H1 (cell line): ENCODE measurements around the gene HSCB. TPM values are rescaled to one million over a fixed set of nuclear protein-coding genes. Genes with fewer than 3 reads are reported as not detected.

Experiments
- CTCF ChIA-PET: fragments of 300-600 bp; sonication (Branson Sonifier 250); formaldehyde crosslinking; loops from one replicate; lab custom pipeline; 2021; ENCODE audit not compliant: partially characterized antibody; lab: Charles Lee
- POLR2A ChIA-PET: fragments of 300-600 bp; sonication (Branson Sonifier 250); formaldehyde crosslinking; loops from one replicate; lab custom pipeline; 2021; ENCODE audit warnings: inconsistent platforms; ENCODE audit not compliant: partially characterized antibody; lab: Charles Lee
- DNase-seq, 2 experiments: peaks; one replicate each; pipeline versions ENCODE4 v3.0.0 to v3.0.0-alpha.2; 2010 to 2022; ENCODE audit warnings: low spot score in 2 of 2, low read depth in 1 of 2, mixed read lengths in 1 of 2
- FAIRE-seq: peaks from 2 replicates; lab custom pipeline; 2011; peaks lifted over from hg19 to GRCh38; lab: Jason Lieb, UNC
- H2AFZ ChIP-seq: 2 replicates; pipeline ENCODE4 v1.8.1; 2012; ENCODE audit warnings: low read length, inconsistent platforms
- H2AK5ac ChIP-seq: 2 replicates; pipeline ENCODE4 v1.6.1; 2013; ENCODE audit warnings: low read depth, low read length
- H2BK120ac ChIP-seq: replicated peaks from 2 replicates; pipeline ENCODE3; 2013; ENCODE audit warnings: low read depth, low read length, inconsistent platforms
- H2BK12ac ChIP-seq: 2 replicates; pipeline ENCODE4 v1.6.1; 2013; ENCODE audit warnings: low read depth, low read length
- H2BK15ac ChIP-seq: 2 replicates; pipeline ENCODE4 v1.6.1; 2013; ENCODE audit warnings: low read length
- H2BK20ac ChIP-seq: 2 replicates; pipeline ENCODE4 v1.6.1; 2013; ENCODE audit warnings: low read length
- H2BK5ac ChIP-seq: 2 replicates; pipeline ENCODE4 v1.6.1; 2013; ENCODE audit warnings: low read depth, low read length
- H3K14ac ChIP-seq: 2 replicates; pipeline ENCODE4 v1.6.1; 2013; ENCODE audit warnings: inconsistent platforms; ENCODE audit not compliant: insufficient read length
- H3K18ac ChIP-seq: 2 replicates; pipeline ENCODE4 v1.6.1; 2013; ENCODE audit warnings: low read length; ENCODE audit errors: extremely low read depth
- H3K23ac ChIP-seq: 2 replicates; pipeline ENCODE4 v1.6.1; 2013; ENCODE audit warnings: inconsistent platforms; ENCODE audit not compliant: insufficient read length
- H3K23me2 ChIP-seq: 2 replicates; pipeline ENCODE4 v1.6.1; 2013; ENCODE audit warnings: low read depth, low read length
- H3K27ac ChIP-seq: 2 replicates; pipeline ENCODE4 v1.6.1; 2011; ENCODE audit warnings: low read depth, low read length, inconsistent platforms
- H3K27me3 ChIP-seq, 4 experiments: replicated peaks in 1 of 4; 1 replicate in 1 of 4; 2 replicates in 3 of 4; pipeline versions ENCODE4 v1.6.1 to v1.8.1; 2011 to 2013; ENCODE audit warnings: low read length in 3 of 4, mild to moderate bottlenecking in 3 of 4, inconsistent platforms in 2 of 4, mixed read lengths in 2 of 4, moderate library complexity in 1 of 4; ENCODE audit not compliant: control insufficient read depth in 3 of 4, insufficient read depth in 3 of 4; ENCODE audit errors: extremely low read depth in 1 of 4
- H3K36me3 ChIP-seq, 4 experiments: 2 replicates each; pipeline versions ENCODE4 v1.6.1 to v1.8.1; 2011 to 2013; ENCODE audit warnings: mild to moderate bottlenecking in 4 of 4, low read length in 3 of 4, moderate library complexity in 2 of 4, control low read depth in 1 of 4, inconsistent platforms in 1 of 4; ENCODE audit not compliant: insufficient read depth in 4 of 4, control insufficient read depth in 2 of 4
- H3K4ac ChIP-seq: replicated peaks from 2 replicates; pipeline ENCODE3; 2013; ENCODE audit warnings: low read length, low read depth, mixed read lengths, inconsistent platforms; ENCODE audit not compliant: insufficient read length
- H3K4me1 ChIP-seq, 4 experiments: replicated peaks in 1 of 4; 1 replicate in 1 of 4; 2 replicates in 3 of 4; pipeline versions ENCODE4 v1.6.1 to v1.8.1; 2011 to 2013; ENCODE audit warnings: low read length in 3 of 4, inconsistent platforms in 2 of 4, mixed read lengths in 1 of 4; ENCODE audit not compliant: insufficient read depth in 4 of 4, control insufficient read depth in 3 of 4
- H3K4me2 ChIP-seq, 2 experiments: 2 replicates each; pipeline versions ENCODE4 v1.6.1 to v1.8.1; 2011 to 2013; ENCODE audit warnings: low read depth in 2 of 2, low read length in 2 of 2, control low read depth in 1 of 2, inconsistent platforms in 1 of 2, mild to moderate bottlenecking in 1 of 2; ENCODE audit not compliant: insufficient read depth in 1 of 2
- H3K4me3 ChIP-seq, 4 experiments: fragments of 200-600, 300-600 bp in 1 of 4; sonication (generic), shearing (Covaris generic), sonication (Bioruptor Twin) in 1 of 4; 2 replicates each; pipeline versions ENCODE4 v1.5.1 to v1.8.1; 2011 to 2016; ENCODE audit warnings: low read length in 4 of 4, low read depth in 3 of 4, control low read depth in 2 of 4, inconsistent platforms in 2 of 4, mild to moderate bottlenecking in 2 of 4, mixed read lengths in 1 of 4, moderate library complexity in 1 of 4; ENCODE audit not compliant: insufficient read depth in 2 of 4; ENCODE audit errors: extremely low read depth in 1 of 4
- H3K56ac ChIP-seq: replicated peaks from 2 replicates; pipeline ENCODE3; 2013; ENCODE audit warnings: low read depth, mild to moderate bottlenecking, mixed read lengths, low read length, inconsistent platforms; ENCODE audit not compliant: insufficient read length
- H3K79me1 ChIP-seq: 2 replicates; pipeline ENCODE4 v1.6.1; 2013; ENCODE audit warnings: low read depth, low read length, control low read depth
- H3K79me2 ChIP-seq, 2 experiments: 2 replicates each; pipeline versions ENCODE4 v1.6.1 to v1.8.1; 2012 to 2013; ENCODE audit warnings: low read length in 2 of 2, mild to moderate bottlenecking in 2 of 2, inconsistent platforms in 1 of 2; ENCODE audit not compliant: insufficient read depth in 2 of 2, control insufficient read depth in 1 of 2
- H3K9ac ChIP-seq, 4 experiments: replicated peaks in 1 of 4; 1 replicate in 1 of 4; 2 replicates in 3 of 4; pipeline versions ENCODE4 v1.6.1 to v1.8.1; 2011 to 2013; ENCODE audit warnings: low read depth in 3 of 4, low read length in 3 of 4, control low read depth in 2 of 4, mild to moderate bottlenecking in 2 of 4, moderate library complexity in 2 of 4, inconsistent platforms in 1 of 4; ENCODE audit errors: extremely low read depth in 1 of 4
- H3K9me3 ChIP-seq, 2 experiments: 2 replicates each; pipeline versions ENCODE4 v1.6.1 to v1.8.1; 2012 to 2013; ENCODE audit warnings: mild to moderate bottlenecking in 2 of 2, moderate library complexity in 2 of 2, control low read depth in 1 of 2, inconsistent platforms in 1 of 2, low read depth in 1 of 2, low read length in 1 of 2, mixed read lengths in 1 of 2; ENCODE audit not compliant: insufficient read depth in 2 of 2
- H4K20me1 ChIP-seq, 2 experiments: replicated peaks in 1 of 2; 2 replicates each; pipeline versions ENCODE3 to v1.8.1; 2011 to 2013; ENCODE audit warnings: inconsistent platforms in 2 of 2, low read length in 2 of 2, mild to moderate bottlenecking in 1 of 2; ENCODE audit not compliant: insufficient read depth in 2 of 2, control insufficient read depth in 1 of 2
- H4K5ac ChIP-seq: 2 replicates; pipeline ENCODE4 v1.6.1; 2013; ENCODE audit warnings: low read length, low read depth, mixed read lengths, inconsistent platforms; ENCODE audit not compliant: insufficient read length
- H4K8ac ChIP-seq: 2 replicates; pipeline ENCODE4 v1.8.0; 2013; ENCODE audit warnings: mild to moderate bottlenecking, moderate library complexity, low read length, inconsistent platforms; ENCODE audit not compliant: insufficient read depth; ENCODE audit errors: extremely low read depth
- H4K91ac ChIP-seq: replicated peaks from 2 replicates; pipeline ENCODE3; 2013; ENCODE audit warnings: low read length, mixed read lengths, inconsistent platforms; ENCODE audit not compliant: insufficient read length
- JUND ChIP-seq: IDR thresholded peaks from 2 replicates; pipeline ENCODE4 v1.6.1; 2011; ENCODE audit warnings: mild to moderate bottlenecking, improper control_type of control experiment, low read length
- POLR2A ChIP-seq, 2 experiments: IDR thresholded peaks; 1 replicate in 1 of 2; 2 replicates in 1 of 2; pipeline ENCODE4 v1.6.1; 2011; ENCODE audit warnings: low read depth in 2 of 2, low read length in 2 of 2, mild to moderate bottlenecking in 2 of 2; ENCODE audit errors: control extremely low read depth in 1 of 2
- RXRA ChIP-seq: IDR thresholded peaks from 2 replicates; pipeline ENCODE4 v1.6.1; 2011; ENCODE audit warnings: low read depth, mild to moderate bottlenecking, low read length, moderate library complexity; ENCODE audit not compliant: insufficient read depth
- WGBS, 2 experiments: shearing (Covaris generic) in 1 of 2; methylation state at CpG; one replicate each; pipeline versions ENCODE4 v1.1.6 to v1.1.7; 2013 to 2015; ENCODE audit warnings: low lambda C conversion rate in 2 of 2, mixed read lengths in 2 of 2, inconsistent platforms in 1 of 2, low coverage in 1 of 2, missing lambda C conversion rate in 1 of 2; ENCODE audit not compliant: insufficient replicate concordance in 2 of 2, insufficient coverage in 1 of 2, insufficient read length in 1 of 2; ENCODE audit errors: extremely low coverage in 1 of 2, missing lambda C conversion rate in 1 of 2; 5-methylcytosine and 5-hydroxymethylcytosine counted together
- polyA plus RNA-seq, 7 experiments: library from polyadenylated mRNA; depleted of rRNA in 3 of 7; stranded (reverse) in 5 of 7; unstranded in 2 of 7; fragments of >200 nt in 5 of 7; fragments of 200-250 nt in 2 of 7; gene quantifications; 1 replicate in 5 of 7; 2 replicates in 1 of 7; 4 replicates in 1 of 7; pipeline versions ENCODE4 v1.2.1 to v1.2.3, GENCODE V29; 2011 to 2013; ENCODE audit warnings: missing spikeins in 2 of 7, mixed read lengths in 2 of 7
- total RNA-seq: library from RNA; stranded (reverse); fragmentation: NEBNext Ultra II Directional; extraction: Animal tissue kit (Norgen Biotek cat#: 25700); gene quantifications from 2 replicates; pipeline ENCODE4 v1.2.1, GENCODE V29; 2021

Gene HSCB
- total and polyA plus RNA-seq, 2 of the 8 experiments (the other 6 are each of a cell fraction or from before 2014, with no cell fraction given), result 14.7 to 16.6 TPM

GRCh38 chr22:28795071-28795693 is 53.3 kb downstream of the HSCB start:
- no peak overlapping the region for H3K14ac ChIP-seq
- WGBS, 2 experiments, result 87% methylated on average over 6 of the region's 6 CpGs; no CpG with 5 or more reads in 1 of the 2 experiments
- H4K20me1 ChIP-seq, result peaks cover 3 to 10% of the 10 kb centered on the region in 2 experiments

More at GRCh38 chr22:28795071-28795693, 53.3 kb downstream of the HSCB start:
- no peak overlapping the region for H3K23ac ChIP-seq
- H2BK5ac ChIP-seq, result no peak overlapping the region
- H3K36me3 ChIP-seq, result peaks cover 24 to 54% (median 40%) of the 10 kb centered on the region in 4 experiments
- H4K8ac ChIP-seq, result no peak overlapping the region
- H2BK20ac ChIP-seq, result no peak overlapping the region
- no peak overlapping the region for H2BK12ac ChIP-seq
- no peak overlapping the region for H3K4me2 ChIP-seq
- TF ChIP-seq RXRA, result no peak
- no peak for TF ChIP-seq JUND
- peak in 1 of 2 experiments; percentile 45; a peak in 1 of 3 replicates for TF ChIP-seq POLR2A (IDR thresholded peaks at IDR 0.05; ENCODE audit: control extremely low read depth in 1 of 2, low read depth in 2 of 2, low read length in 2 of 2)
- no peak overlapping the region for H2AK5ac ChIP-seq
- H3K4ac ChIP-seq, result no peak overlapping the region
- H3K18ac ChIP-seq, result no peak overlapping the region
- no peak for FAIRE-seq
- H3K27me3 ChIP-seq, result no peaks in the 10 kb centered on the region
- CTCF ChIA-PET, result interaction anchor here (0.6 to 2.8 kb wide), 8 partner anchors 7 to 195 kb away, joined by 3 to 9 read pairs (median 3); no protein-coding TSS in a partner anchor
- no peaks in the 10 kb centered on the region for H3K4me1 ChIP-seq
- H4K5ac ChIP-seq, result no peak overlapping the region
- peaks cover 10 to 32% of the 10 kb centered on the region in 2 experiments for H3K79me2 ChIP-seq
- no peak overlapping the region for H2BK15ac ChIP-seq
- H3K4me3 ChIP-seq, result no peak overlapping the region
- H3K56ac ChIP-seq, result no peak overlapping the region
- H3K23me2 ChIP-seq, result peaks cover 4% of the 10 kb centered on the region
- no peaks in the 10 kb centered on the region; the same call in none of the 2 replicates for H3K79me1 ChIP-seq
- H2BK120ac ChIP-seq, result no peak overlapping the region
- no peak overlapping the region for H2AFZ ChIP-seq
- no peak overlapping the region for H4K91ac ChIP-seq
- no peak overlapping the region for H3K9ac ChIP-seq
- H3K9me3 ChIP-seq, result no peaks in the 10 kb centered on the region
- DNase-seq, result no peak
- no peak overlapping the region for H3K27ac ChIP-seq
- POLR2A ChIA-PET, result interaction anchor here (0.6 to 10.0 kb wide), 15 partner anchors 8 to 103 kb away, joined by 3 to 100 read pairs (median 4); no protein-coding TSS in a partner anchor
